ENCODE results near the gene DPEP2.

DNA sequence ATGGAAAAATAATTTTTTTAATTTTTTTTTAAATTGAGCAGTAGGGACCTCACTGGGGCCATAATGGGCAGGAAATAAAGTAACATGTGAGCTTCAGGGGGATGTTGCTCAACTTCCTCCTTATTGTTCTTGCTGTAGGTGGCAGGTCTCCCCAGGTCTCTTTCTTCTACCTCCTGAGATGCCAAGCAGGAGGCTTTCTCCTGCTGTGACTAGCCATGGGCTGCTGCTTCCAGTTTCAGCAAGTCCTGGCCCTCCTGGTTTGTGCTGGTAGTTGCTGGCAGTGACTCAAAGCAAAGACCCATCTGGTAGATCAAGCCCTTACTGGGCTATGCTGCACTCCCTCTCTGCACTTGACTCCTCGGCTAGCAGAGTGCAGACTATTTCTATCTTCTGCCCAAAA, 14.2 kb upstream of the DPEP2 start:
- TF ChIP-seq, protein P1, sequence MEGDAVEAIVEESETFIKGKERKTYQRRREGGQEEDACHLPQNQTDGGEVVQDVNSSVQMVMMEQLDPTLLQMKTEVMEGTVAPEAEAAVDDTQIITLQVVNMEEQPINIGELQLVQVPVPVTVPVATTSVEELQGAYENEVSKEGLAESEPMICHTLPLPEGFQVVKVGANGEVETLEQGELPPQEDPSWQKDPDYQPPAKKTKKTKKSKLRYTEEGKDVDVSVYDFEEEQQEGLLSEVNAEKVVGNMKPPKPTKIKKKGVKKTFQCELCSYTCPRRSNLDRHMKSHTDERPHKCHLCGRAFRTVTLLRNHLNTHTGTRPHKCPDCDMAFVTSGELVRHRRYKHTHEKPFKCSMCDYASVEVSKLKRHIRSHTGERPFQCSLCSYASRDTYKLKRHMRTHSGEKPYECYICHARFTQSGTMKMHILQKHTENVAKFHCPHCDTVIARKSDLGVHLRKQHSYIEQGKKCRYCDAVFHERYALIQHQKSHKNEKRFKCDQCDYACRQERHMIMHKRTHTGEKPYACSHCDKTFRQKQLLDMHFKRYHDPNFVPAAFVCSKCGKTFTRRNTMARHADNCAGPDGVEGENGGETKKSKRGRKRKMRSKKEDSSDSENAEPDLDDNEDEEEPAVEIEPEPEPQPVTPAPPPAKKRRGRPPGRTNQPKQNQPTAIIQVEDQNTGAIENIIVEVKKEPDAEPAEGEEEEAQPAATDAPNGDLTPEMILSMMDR (IDR thresholded peaks at IDR 0.05 in 2 of 3, conservative IDR thresholded peaks at IDR 0.05 in 1 of 3; ENCODE audit: control insufficient read depth in 2 of 3, extremely low read depth in 1 of 3, insufficient read depth in 1 of 3, low read depth in 3 of 3, low read length in 3 of 3) = no peak
- TF ChIP-seq SIN3A (IDR thresholded peaks at IDR 0.05; ENCODE audit: low read depth, low read length) (no peak), EP300 (IDR thresholded peaks at IDR 0.05; ENCODE audit: borderline replicate concordance in 1 of 2, control insufficient read depth in 1 of 2, low read depth in 2 of 2, low read length in 2 of 2) (no peak), POLR2A (IDR thresholded peaks at IDR 0.05; ENCODE audit: low read depth, low read length) (no peak)
- TF ChIP-seq, protein P2, sequence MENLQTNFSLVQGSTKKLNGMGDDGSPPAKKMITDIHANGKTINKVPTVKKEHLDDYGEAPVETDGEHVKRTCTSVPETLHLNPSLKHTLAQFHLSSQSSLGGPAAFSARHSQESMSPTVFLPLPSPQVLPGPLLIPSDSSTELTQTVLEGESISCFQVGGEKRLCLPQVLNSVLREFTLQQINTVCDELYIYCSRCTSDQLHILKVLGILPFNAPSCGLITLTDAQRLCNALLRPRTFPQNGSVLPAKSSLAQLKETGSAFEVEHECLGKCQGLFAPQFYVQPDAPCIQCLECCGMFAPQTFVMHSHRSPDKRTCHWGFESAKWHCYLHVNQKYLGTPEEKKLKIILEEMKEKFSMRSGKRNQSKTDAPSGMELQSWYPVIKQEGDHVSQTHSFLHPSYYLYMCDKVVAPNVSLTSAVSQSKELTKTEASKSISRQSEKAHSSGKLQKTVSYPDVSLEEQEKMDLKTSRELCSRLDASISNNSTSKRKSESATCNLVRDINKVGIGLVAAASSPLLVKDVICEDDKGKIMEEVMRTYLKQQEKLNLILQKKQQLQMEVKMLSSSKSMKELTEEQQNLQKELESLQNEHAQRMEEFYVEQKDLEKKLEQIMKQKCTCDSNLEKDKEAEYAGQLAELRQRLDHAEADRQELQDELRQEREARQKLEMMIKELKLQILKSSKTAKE (IDR thresholded peaks at IDR 0.05; ENCODE audit: low read depth, poor library complexity, severe bottlenecking) = no peak
- TF ChIP-seq, protein P3, sequence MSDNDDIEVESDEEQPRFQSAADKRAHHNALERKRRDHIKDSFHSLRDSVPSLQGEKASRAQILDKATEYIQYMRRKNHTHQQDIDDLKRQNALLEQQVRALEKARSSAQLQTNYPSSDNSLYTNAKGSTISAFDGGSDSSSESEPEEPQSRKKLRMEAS (IDR thresholded peaks at IDR 0.05; ENCODE audit: low read depth, low read length) = no peak

Data from GM12878 (cell line).